Vagina (tissue), 2 donors: Measurements from ENCODE around the gene LAIR1. TPM values are rescaled to one million over a fixed set of nuclear protein-coding genes. Genes with fewer than 3 reads are reported as not detected.

Source experiments
- DNase-seq, 2 donors: peaks; one replicate each; pipeline ENCODE4 v3.0.0-alpha.2; 2017; ENCODE audit errors: extremely low spot score in 2 of 2
- H3K27ac ChIP-seq: fragments of 200-600 bp; sonication (generic); one replicate; pipeline ENCODE4 v1.5.1; 2019
- H3K27me3 ChIP-seq: fragments of 200-600 bp; sonication (generic); one replicate; pipeline ENCODE4 v1.5.1; 2019
- H3K36me3 ChIP-seq, 2 donors: fragments of 200-600 bp; sonication (generic); one replicate each; pipeline ENCODE4 v1.5.1; 2017 to 2019
- H3K4me1 ChIP-seq: fragments of 200-600 bp; sonication (generic); one replicate; pipeline ENCODE4 v1.5.1; 2019
- H3K4me3 ChIP-seq, 2 donors: fragments of 200-600 bp; sonication (generic); 1 replicate in 1 of 2; 2 replicates in 1 of 2; pipeline ENCODE4 v1.5.1; 2016 to 2019
- H3K9me3 ChIP-seq: fragments of 200-600 bp; sonication (generic); one replicate; pipeline ENCODE4 v1.5.1; 2019
- POLR2A ChIP-seq, 2 donors: fragments of 450-650 bp; IDR thresholded peaks; one replicate each; pipeline ENCODE4 v1.6.1; 2017; ENCODE audit warnings: antibody characterized with exemption in 2 of 2, mild to moderate bottlenecking in 2 of 2, moderate library complexity in 2 of 2
- POLR2AphosphoS5 ChIP-seq, 2 donors: sonication (generic); formaldehyde crosslinking; IDR thresholded peaks; one replicate each; pipeline ENCODE4 v1.9.0; 2017; ENCODE audit warnings: antibody characterized with exemption in 2 of 2, mild to moderate bottlenecking in 2 of 2, low read depth in 1 of 2; ENCODE audit not compliant: insufficient read depth in 1 of 2
- intact Hi-C: fragments of 100-400 bp; cut with DNase I; formaldehyde crosslinking; loops from one replicate; pipeline ENCODE4 v1.15.1; 2023
- total RNA-seq: library from RNA; depleted of rRNA; stranded (reverse); fragments of >200 nt; gene quantifications from one replicate; pipeline ENCODE4 v1.2.3, GENCODE V29; 2016
- TF ChIP-seq, protein P1 (sequence below), 3 experiments: fragments of 450-650 bp in 2 of 3; fragments of 200-600 bp in 1 of 3; sonication (generic) in 1 of 3; IDR thresholded peaks; one replicate each; pipeline ENCODE4 v1.5.1; 2017 to 2019; ENCODE audit warnings: antibody characterized with exemption in 3 of 3, mild to moderate bottlenecking in 2 of 3, moderate library complexity in 2 of 3

The LAIR1 gene, protein sequence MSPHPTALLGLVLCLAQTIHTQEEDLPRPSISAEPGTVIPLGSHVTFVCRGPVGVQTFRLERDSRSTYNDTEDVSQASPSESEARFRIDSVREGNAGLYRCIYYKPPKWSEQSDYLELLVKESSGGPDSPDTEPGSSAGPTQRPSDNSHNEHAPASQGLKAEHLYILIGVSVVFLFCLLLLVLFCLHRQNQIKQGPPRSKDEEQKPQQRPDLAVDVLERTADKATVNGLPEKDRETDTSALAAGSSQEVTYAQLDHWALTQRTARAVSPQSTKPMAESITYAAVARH
- total RNA-seq = 8.8 TPM

DNA sequence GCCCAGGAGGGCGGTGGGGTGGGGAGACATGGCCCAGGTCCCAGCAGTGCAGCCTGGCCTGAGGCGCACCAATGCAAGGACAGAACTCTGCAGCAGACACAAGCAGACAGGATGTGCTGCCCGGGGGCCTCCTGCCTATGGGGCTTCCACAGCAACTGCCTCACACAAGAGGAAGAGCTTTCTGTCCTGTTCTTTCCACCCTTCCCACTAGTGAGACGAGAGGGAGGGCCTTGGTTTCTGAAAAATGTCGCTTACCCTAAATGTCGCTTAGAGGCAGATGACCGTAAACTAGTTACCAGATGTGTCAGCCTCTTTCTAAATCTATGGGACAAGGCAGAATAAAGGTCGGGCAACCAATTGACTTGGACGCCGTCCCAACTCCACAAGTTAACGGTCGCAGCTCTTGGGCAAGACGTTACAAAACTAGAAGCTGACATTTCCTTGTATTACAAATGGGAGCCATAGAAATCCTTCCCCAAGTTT lies at the start of gene LAIR1:
LAIR1 (minus strand) TSS at position 157 of the 483 bp plus-strand sequence; CDS start at position 30, 127 bp downstream.
- no peak for DNase-seq
- no peaks in the 10 kb centered on the region for H3K27me3 ChIP-seq
- H3K4me3 ChIP-seq = peak within 1 kb of the TSS in 1 of 2 donors; percentile 31
- no peak within 1 kb of the TSS for H3K27ac ChIP-seq
- TF ChIP-seq POLR2AphosphoS5 (IDR thresholded peaks at IDR 0.05; ENCODE audit: insufficient read depth in 1 of 2, low read depth in 1 of 2) (no peak), POLR2A (IDR thresholded peaks at IDR 0.05) (no peak)
- TF ChIP-seq, protein P1, sequence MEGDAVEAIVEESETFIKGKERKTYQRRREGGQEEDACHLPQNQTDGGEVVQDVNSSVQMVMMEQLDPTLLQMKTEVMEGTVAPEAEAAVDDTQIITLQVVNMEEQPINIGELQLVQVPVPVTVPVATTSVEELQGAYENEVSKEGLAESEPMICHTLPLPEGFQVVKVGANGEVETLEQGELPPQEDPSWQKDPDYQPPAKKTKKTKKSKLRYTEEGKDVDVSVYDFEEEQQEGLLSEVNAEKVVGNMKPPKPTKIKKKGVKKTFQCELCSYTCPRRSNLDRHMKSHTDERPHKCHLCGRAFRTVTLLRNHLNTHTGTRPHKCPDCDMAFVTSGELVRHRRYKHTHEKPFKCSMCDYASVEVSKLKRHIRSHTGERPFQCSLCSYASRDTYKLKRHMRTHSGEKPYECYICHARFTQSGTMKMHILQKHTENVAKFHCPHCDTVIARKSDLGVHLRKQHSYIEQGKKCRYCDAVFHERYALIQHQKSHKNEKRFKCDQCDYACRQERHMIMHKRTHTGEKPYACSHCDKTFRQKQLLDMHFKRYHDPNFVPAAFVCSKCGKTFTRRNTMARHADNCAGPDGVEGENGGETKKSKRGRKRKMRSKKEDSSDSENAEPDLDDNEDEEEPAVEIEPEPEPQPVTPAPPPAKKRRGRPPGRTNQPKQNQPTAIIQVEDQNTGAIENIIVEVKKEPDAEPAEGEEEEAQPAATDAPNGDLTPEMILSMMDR (IDR thresholded peaks at IDR 0.05) = no peak
- no peaks in the 10 kb centered on the region for H3K4me1 ChIP-seq
- intact Hi-C loops = no loop called here
- H3K36me3 ChIP-seq = no peaks in the 10 kb centered on the region
- H3K9me3 ChIP-seq = no peaks in the 10 kb centered on the region

DNA sequence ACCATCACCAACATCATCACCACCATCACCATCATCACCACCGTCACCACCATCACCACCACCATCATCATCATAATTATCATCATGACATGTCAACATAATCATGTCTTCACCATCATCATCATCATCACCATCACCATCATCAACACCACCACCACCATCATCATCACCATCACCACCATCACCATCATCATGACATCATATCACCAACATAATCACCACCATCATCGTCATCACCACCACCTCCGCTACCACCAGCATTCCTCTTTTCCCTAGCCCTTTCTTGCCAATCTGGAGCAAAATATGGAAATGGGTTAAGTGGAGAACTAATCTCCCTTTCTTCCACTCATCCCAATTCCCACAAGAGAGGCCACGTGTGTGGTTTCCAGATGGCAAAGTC lies 49.4 kb upstream of the LAIR1 start:
- intact Hi-C loops = no loop called here
- H3K4me3 ChIP-seq = no peak overlapping the region

DNA sequence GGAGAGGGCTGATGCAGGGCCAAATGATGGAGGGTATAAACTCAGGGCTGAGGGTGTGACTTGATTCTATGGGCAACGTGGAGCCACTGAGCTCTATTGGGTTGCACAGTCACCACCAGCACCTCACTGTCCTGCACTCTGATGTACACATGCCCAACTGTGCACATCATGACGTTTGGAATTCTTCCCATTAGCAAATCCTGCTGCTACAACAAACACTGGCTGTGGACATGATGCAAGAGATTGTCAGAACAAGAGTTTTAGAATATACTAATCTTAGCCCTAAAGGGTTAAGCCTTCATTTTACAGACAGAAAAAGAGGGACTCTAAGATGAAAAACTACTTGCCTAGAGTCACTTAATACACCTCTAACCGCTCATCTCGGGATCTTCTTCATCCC lies 48.1 kb upstream of the LAIR1 start:
- no peak for DNase-seq
- TF ChIP-seq POLR2A (IDR thresholded peaks at IDR 0.05) (no peak), POLR2AphosphoS5 (IDR thresholded peaks at IDR 0.05; ENCODE audit: insufficient read depth in 1 of 2, low read depth in 1 of 2) (no peak)
- TF ChIP-seq, protein P1 (IDR thresholded peaks at IDR 0.05) = no peak
- no peaks in the 10 kb centered on the region for H3K4me1 ChIP-seq
- H3K27ac ChIP-seq = no peak overlapping the region
- H3K36me3 ChIP-seq = no peaks in the 10 kb centered on the region
- intact Hi-C loops = no loop called here
- no peaks in the 10 kb centered on the region for H3K27me3 ChIP-seq
- no peaks in the 10 kb centered on the region for H3K9me3 ChIP-seq
- H3K4me3 ChIP-seq = no peak overlapping the region

More for the DNA sequence above, 49.4 kb upstream of the LAIR1 start:
- Histone ChIP-seq H3K27ac (no peak overlapping the region), H3K27me3 (no peaks in the 10 kb centered on the region), H3K9me3 (no peaks in the 10 kb centered on the region), H3K4me1 (no peaks in the 10 kb centered on the region), H3K36me3 (no peaks in the 10 kb centered on the region)
- DNase-seq = no peak
- TF ChIP-seq, protein P1 (IDR thresholded peaks at IDR 0.05) = no peak
- TF ChIP-seq POLR2A (IDR thresholded peaks at IDR 0.05) (no peak), POLR2AphosphoS5 (IDR thresholded peaks at IDR 0.05; ENCODE audit: insufficient read depth in 1 of 2, low read depth in 1 of 2) (no peak)

DNA sequence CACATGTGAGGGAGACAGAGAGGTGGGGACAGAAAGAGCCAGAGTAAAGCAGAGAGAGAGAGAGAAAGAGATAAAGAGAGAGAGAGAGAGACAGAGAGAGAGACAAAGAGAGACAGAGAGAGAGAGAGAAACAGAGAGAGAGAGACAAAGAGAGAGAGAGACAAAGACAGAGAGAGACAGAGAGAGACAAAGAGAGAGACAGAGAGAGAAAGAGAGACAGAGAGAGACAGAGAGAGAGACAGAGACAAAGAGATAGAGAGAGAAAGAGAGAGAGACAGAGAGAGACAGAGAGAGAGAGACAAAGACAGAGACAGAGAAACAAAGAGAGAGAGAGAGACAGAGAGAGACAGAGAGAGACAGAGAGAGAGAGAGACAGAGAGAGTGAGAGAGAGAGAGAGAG lies 46.3 kb upstream of the LAIR1 start:
- Histone ChIP-seq H3K27ac (no peak overlapping the region), H3K9me3 (no peaks in the 10 kb centered on the region), H3K27me3 (no peaks in the 10 kb centered on the region), H3K4me1 (no peaks in the 10 kb centered on the region), H3K4me3 (no peak overlapping the region), H3K36me3 (no peaks in the 10 kb centered on the region)
- no peak for DNase-seq
- intact Hi-C loops = no loop called here
- TF ChIP-seq POLR2A (IDR thresholded peaks at IDR 0.05) (no peak), POLR2AphosphoS5 (IDR thresholded peaks at IDR 0.05; ENCODE audit: insufficient read depth in 1 of 2, low read depth in 1 of 2) (no peak)
- TF ChIP-seq, protein P1 (IDR thresholded peaks at IDR 0.05) = no peak

DNA sequence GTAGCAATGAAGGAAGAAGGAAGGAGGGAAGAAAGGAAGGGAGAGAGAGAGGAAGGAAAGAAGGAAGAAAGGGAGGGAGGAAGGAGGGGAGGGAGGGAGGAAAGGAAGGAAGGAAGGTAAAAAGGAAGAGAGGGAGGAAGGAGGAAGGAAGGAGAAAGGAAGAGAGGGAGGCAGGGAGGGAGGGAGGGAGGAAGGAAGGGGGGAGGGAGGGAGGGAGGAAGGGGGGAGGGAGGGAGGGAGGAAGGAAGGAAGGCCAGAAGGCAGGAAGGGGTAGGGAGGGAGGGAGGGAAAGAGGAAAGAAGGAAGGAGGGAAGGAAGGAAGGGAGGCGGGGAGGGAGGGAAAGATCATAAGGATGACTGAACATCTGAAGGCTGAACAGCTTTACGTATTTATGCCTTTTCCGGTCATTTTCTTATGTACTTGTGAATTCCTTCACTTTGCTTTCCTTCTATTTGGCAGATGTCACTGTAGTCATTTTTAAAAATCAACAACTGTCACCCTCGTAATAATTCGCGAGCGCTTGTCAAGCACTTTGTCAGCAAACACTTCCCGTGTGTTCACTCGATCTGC lies 43.8 kb upstream of the LAIR1 start:
- H3K9me3 ChIP-seq = no peaks in the 10 kb centered on the region
- H3K4me3 ChIP-seq = no peak overlapping the region
- H3K27ac ChIP-seq = no peak overlapping the region
- DNase-seq = no peak
- TF ChIP-seq POLR2AphosphoS5 (IDR thresholded peaks at IDR 0.05; ENCODE audit: insufficient read depth in 1 of 2, low read depth in 1 of 2) (no peak), POLR2A (IDR thresholded peaks at IDR 0.05) (no peak)
- TF ChIP-seq, protein P1 (IDR thresholded peaks at IDR 0.05) = no peak
- intact Hi-C loops = no loop called here
- no peaks in the 10 kb centered on the region for H3K4me1 ChIP-seq
- no peaks in the 10 kb centered on the region for H3K36me3 ChIP-seq
- H3K27me3 ChIP-seq = no peaks in the 10 kb centered on the region
